Testis (tissue), 2 donors: Measurements from ENCODE around the gene CNNM3.

Source experiments
- CTCF ChIP-seq, 3 experiments: fragments of 450-650 bp in 2 of 3; fragments of 200-600 bp in 1 of 3; sonication (generic) in 1 of 3; IDR thresholded peaks; one replicate each; pipeline ENCODE4 v1.5.1; 2016 to 2019; ENCODE audit warnings: antibody characterized with exemption in 3 of 3, mild to moderate bottlenecking in 2 of 3, moderate library complexity in 1 of 3
- POLR2A ChIP-seq: fragments of 450-650 bp; IDR thresholded peaks from one replicate; pipeline ENCODE4 v1.6.1; 2017; ENCODE audit warnings: antibody characterized with exemption, mild to moderate bottlenecking, moderate library complexity

- TF ChIP-seq CTCF (IDR thresholded peaks at IDR 0.05) (no peak), POLR2A (no peak)
Measured at GRCh38 chr2:96773922-96774321, 42.1 kb upstream of the CNNM3 start.
